AG09309 (cell line): ENCODE data around the gene PDE8B.
A peak's percentile ranks its signal among the peaks of the same experiment; 100 is the strongest.

Source experiments
- DNase-seq: peaks from one replicate; pipeline ENCODE4 v3.0.0-alpha.2; 2010; ENCODE audit warnings: low read depth
- H3K4me3 ChIP-seq: 2 replicates; pipeline ENCODE4 v1.5.1; 2011; ENCODE audit warnings: mild to moderate bottlenecking, low read depth, low read length, moderate library complexity; ENCODE audit not compliant: control insufficient read depth
- TF ChIP-seq, protein P1 (sequence below): IDR thresholded peaks from 2 replicates; pipeline ENCODE4 v1.5.1; 2011; ENCODE audit warnings: mild to moderate bottlenecking, low read depth, low read length, inconsistent platforms; ENCODE audit not compliant: insufficient read depth, control insufficient read depth; ENCODE audit errors: missing control alignments

PDE8B gene

DNA sequence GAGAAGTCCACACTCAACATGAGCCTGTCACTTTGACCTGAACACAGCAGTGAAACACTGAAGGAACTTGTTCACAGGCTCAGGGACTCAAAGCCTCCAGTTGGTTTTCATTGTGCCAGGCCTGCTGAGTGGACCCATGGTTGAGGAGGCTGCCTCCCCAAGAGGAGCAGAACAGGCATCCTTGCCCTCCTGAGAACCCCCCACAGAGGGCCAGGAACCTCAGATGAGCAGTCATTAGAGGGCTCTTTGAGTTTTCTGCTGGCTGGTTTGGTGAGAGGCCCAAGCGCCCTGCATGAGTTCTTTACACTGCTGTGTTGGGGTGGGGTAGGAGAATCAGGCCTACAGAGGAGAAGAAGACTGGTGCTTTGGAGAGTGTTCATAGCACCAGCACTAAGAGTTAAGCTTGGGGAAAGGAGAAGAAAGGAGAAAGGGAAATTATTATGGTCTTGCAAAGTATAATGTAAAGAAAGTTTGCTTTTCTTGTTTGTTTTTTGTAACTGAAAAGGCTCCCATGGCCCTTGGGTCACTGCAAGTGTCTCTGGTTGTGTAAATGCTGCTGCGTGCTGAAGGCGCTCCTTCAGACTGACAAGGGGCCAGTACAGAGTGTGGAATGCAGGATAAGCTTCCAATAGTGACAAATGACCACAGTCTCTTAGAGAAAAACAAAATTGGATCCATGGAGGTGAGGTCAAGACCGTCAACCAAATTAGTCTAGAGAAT is 100.2 kb downstream of the PDE8B start:
- DNase-seq = no peak
- no peak overlapping the region for H3K4me3 ChIP-seq
- TF ChIP-seq, protein P1, sequence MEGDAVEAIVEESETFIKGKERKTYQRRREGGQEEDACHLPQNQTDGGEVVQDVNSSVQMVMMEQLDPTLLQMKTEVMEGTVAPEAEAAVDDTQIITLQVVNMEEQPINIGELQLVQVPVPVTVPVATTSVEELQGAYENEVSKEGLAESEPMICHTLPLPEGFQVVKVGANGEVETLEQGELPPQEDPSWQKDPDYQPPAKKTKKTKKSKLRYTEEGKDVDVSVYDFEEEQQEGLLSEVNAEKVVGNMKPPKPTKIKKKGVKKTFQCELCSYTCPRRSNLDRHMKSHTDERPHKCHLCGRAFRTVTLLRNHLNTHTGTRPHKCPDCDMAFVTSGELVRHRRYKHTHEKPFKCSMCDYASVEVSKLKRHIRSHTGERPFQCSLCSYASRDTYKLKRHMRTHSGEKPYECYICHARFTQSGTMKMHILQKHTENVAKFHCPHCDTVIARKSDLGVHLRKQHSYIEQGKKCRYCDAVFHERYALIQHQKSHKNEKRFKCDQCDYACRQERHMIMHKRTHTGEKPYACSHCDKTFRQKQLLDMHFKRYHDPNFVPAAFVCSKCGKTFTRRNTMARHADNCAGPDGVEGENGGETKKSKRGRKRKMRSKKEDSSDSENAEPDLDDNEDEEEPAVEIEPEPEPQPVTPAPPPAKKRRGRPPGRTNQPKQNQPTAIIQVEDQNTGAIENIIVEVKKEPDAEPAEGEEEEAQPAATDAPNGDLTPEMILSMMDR = no peak

GRCh38 chr5:77311214-77311571 is 100.7 kb downstream of the PDE8B start:
- DNase-seq = peak; percentile 17
- TF ChIP-seq, protein P1 = no peak
- H3K4me3 ChIP-seq = no peak overlapping the region

DNA sequence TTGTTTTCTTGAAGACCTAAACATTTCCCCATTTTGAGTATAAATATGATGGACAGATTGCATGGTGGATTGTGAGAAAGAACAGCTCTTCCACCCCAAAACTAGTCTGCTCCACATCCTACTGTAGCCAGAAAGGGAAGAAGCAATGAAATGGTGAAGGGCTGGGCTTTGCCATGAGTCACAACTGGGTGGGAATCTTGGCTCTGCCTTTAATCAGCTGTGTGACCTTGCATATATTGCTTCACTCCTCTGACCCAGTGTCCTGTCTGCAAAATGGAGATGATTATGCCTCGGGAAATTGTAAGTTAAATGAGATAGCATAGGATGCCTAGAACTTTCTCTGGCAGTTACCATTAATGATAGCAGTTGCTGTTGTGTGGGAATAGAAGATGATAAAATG is 101.9 kb downstream of the PDE8B start:
- TF ChIP-seq, protein P1 = no peak
- no peak overlapping the region for H3K4me3 ChIP-seq
- DNase-seq = peak; percentile 28

- H3K4me3 ChIP-seq = no peak overlapping the region
- DNase-seq = no peak
- TF ChIP-seq, protein P1 = no peak
Measured at GRCh38 chr5:77316871-77317661, 106.6 kb downstream of the PDE8B start.

DNA sequence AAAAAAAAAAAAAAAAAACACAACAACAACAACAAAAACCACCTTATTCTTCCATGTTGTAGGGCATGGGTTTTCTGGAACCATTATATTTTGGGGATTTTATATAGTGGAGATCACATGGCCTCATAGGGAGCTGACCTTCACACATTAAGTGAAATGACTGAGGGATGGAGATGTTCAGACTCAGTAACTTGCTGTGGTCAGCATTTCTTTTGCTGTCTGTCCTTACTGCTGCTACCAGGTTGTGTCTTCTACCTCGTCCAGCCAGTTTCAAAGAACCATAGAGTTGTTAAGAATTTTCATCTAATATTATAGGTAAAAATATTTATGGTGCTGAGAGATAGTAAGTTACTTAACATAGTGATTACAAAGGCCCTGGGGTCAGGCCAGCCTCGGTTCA is 107.6 kb downstream of the PDE8B start:
- H3K4me3 ChIP-seq = no peak overlapping the region
- TF ChIP-seq, protein P1 = no peak
- DNase-seq = no peak

DNA sequence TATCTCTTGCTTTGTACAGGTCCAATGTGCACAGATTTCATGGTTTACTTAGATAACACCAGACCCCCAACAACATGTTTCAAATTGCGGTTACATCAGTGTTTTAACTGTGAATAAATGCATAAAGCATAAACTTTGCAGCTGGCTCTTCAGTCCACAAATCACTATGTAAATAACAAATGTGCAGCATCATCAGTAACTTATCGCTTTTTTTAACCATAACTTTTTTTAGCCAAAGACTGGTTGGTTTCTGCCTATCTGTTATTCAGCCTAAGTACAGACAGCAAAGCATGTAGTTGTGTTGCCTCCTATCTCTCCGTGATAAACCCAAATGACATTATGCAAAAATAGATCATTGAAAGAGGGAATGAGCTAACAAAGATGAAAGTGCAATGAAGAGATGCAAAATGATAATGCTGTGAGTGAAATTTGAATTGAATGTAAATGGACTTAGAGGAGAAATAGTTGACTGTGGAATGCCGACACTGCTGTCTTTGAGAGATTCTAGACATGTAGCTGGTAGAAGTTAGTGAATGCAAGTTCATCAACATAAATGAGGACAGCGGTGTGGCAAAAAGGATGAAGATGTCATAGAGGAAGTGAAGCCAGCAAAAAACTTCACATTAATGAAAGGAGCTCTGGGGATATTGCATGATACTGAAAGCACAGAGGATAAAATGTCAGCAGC is 108.8 kb downstream of the PDE8B start:
- TF ChIP-seq, protein P1 = no peak
- H3K4me3 ChIP-seq = no peak overlapping the region
- DNase-seq = no peak
